Stimulated activated CD4-positive, alpha-beta T cell treated with anti-CD3 and anti-CD28 coated beads, Interleukin-15, amount 100 ng/mL, for 48 hours (primary cell): ENCODE results near the gene ZNF569.
"Not testable (repeated sequence)": the region's sequence is repeated elsewhere in the genome, so short reads cannot be mapped to it uniquely, and the experiment has no call there.

Experiments
- DNase-seq, 2 donors: peaks; one replicate each; pipeline ENCODE4 v3.0.0-alpha.2; 2020; ENCODE audit warnings: low read depth in 2 of 2

Gene ZNF569

GRCh38 chr19:37401078-37401477 lies 66.2 kb downstream of the ZNF569 start:
- DNase-seq = no peak

GRCh38 chr19:37391399-37391798 lies 75.8 kb downstream of the ZNF569 start:
- not testable (repeated sequence) for DNase-seq

- DNase-seq = no peak
Measured at GRCh38 chr19:37389234-37389633, 78.0 kb downstream of the ZNF569 start.

- peak; percentile 96 for DNase-seq
Measured at GRCh38 chr19:37370880-37371661, 96.2 kb downstream of the ZNF569 start, which contains the start of gene ZNF527. Gene ZNF527 (plus strand): TSS chr19:37371099. CDS start chr19:37374199, 3,100 bp downstream.

- not testable (repeated sequence) for DNase-seq
Measured at GRCh38 chr19:37370386-37370879, 96.8 kb downstream of the ZNF569 start.

GRCh38 chr19:37362733-37363132 lies 104.5 kb downstream of the ZNF569 start:
- DNase-seq = no peak

- DNase-seq = no peak
Measured at GRCh38 chr19:37361994-37362393, 105.2 kb downstream of the ZNF569 start.
